Right atrium auricular region (tissue), 2 donors: ENCODE measurements around the gene B3GNT2. TPM values are rescaled to one million over a fixed set of nuclear protein-coding genes. Genes with fewer than 3 reads are reported as not detected.

ENCODE experiments used
- DNase-seq: peaks from one replicate; pipeline ENCODE4 v3.0.0-alpha.2; 2019; ENCODE audit warnings: low spot score
- H3K27ac ChIP-seq, 2 donors: fragments of 200-600 bp; sonication (generic); 1 replicate in 1 of 2; 2 replicates in 1 of 2; pipeline ENCODE4 v1.5.1; 2016 to 2019
- H3K27me3 ChIP-seq, 2 donors: fragments of 200-600 bp; sonication (generic); one replicate each; pipeline versions ENCODE4 v1.5.1 to v1.6.0; 2017 to 2019
- H3K36me3 ChIP-seq: fragments of 200-600 bp; sonication (generic); one replicate; pipeline ENCODE4 v1.5.1; 2016
- H3K4me1 ChIP-seq, 2 donors: fragments of 200-600 bp; sonication (generic); one replicate each; pipeline versions ENCODE4 v1.5.1 to v1.6.0; 2017 to 2019
- H3K4me3 ChIP-seq, 2 donors: fragments of 200-600 bp; sonication (generic); 1 replicate in 1 of 2; 2 replicates in 1 of 2; pipeline ENCODE4 v1.5.1; 2017 to 2019; ENCODE audit warnings: mild to moderate bottlenecking in 1 of 2, moderate library complexity in 1 of 2
- H3K9me3 ChIP-seq, 2 donors: fragments of 200-600 bp; sonication (generic); one replicate each; pipeline ENCODE4 v1.5.1; 2019
- CTCF ChIP-seq, 2 donors: fragments of 200-600 bp; sonication (generic); IDR thresholded peaks; one replicate each; pipeline ENCODE4 v1.5.1; 2019; ENCODE audit warnings: antibody characterized with exemption in 2 of 2
- total RNA-seq, 2 donors: library from RNA; depleted of rRNA; stranded (reverse); fragments of >200 nt; gene quantifications; one replicate each; pipeline ENCODE4 v1.1.0, GENCODE V29; 2016

The B3GNT2 gene
- total RNA-seq, 2 donors from 2014 or later: 17.7 to 31.1 TPM

GRCh38 chr2:62200291-62200841 lies 4.5 kb downstream of the B3GNT2 start:
- no peaks in the 10 kb centered on the region for H3K36me3 ChIP-seq
- no peak overlapping the region for H3K4me3 ChIP-seq
- H3K27me3 ChIP-seq: no peaks in the 10 kb centered on the region
- peaks cover 0 to 69% of the 10 kb centered on the region in 2 donors for H3K4me1 ChIP-seq
- DNase-seq: no peak
- no peak overlapping the region for H3K27ac ChIP-seq
- H3K9me3 ChIP-seq: no peaks in the 10 kb centered on the region
- TF ChIP-seq CTCF (IDR thresholded peaks at IDR 0.05): no peak

GRCh38 chr2:62200868-62201267 lies 5.0 kb downstream of the B3GNT2 start:
- H3K27me3 ChIP-seq: no peaks in the 10 kb centered on the region
- H3K27ac ChIP-seq: no peak overlapping the region
- no peaks in the 10 kb centered on the region for H3K36me3 ChIP-seq
- no peak for TF ChIP-seq CTCF (IDR thresholded peaks at IDR 0.05)
- H3K4me1 ChIP-seq: peaks cover 0 to 72% of the 10 kb centered on the region in 2 donors
- no peaks in the 10 kb centered on the region for H3K9me3 ChIP-seq
- DNase-seq: no peak
- no peak overlapping the region for H3K4me3 ChIP-seq

- Histone ChIP-seq H3K27ac (no peak overlapping the region), H3K4me1 (peaks cover 0 to 72% of the 10 kb centered on the region in 2 donors)
- no peak for DNase-seq
Observed at GRCh38 chr2:62201307-62201706, 5.4 kb downstream of the B3GNT2 start.

GRCh38 chr2:62202019-62202722 lies 6.3 kb downstream of the B3GNT2 start:
- H3K4me1 ChIP-seq: peaks cover 0 to 80% of the 10 kb centered on the region in 2 donors
- no peak for DNase-seq

More at GRCh38 chr2:62201307-62201706, 5.4 kb downstream of the B3GNT2 start:
- Histone ChIP-seq H3K4me3 (no peak overlapping the region), H3K27me3 (no peaks in the 10 kb centered on the region), H3K9me3 (no peaks in the 10 kb centered on the region), H3K36me3 (no peaks in the 10 kb centered on the region)
- TF ChIP-seq CTCF (IDR thresholded peaks at IDR 0.05): no peak

GRCh38 chr2:62202729-62203128 lies 6.8 kb downstream of the B3GNT2 start:
- no peaks in the 10 kb centered on the region for H3K27me3 ChIP-seq
- no peak overlapping the region for H3K4me3 ChIP-seq
- H3K27ac ChIP-seq: no peak overlapping the region
- no peak for DNase-seq
- peaks cover 0 to 85% of the 10 kb centered on the region in 2 donors for H3K4me1 ChIP-seq
- no peaks in the 10 kb centered on the region for H3K9me3 ChIP-seq
- no peaks in the 10 kb centered on the region for H3K36me3 ChIP-seq
- TF ChIP-seq CTCF (IDR thresholded peaks at IDR 0.05): no peak

More at GRCh38 chr2:62202019-62202722, 6.3 kb downstream of the B3GNT2 start:
- no peak overlapping the region for H3K27ac ChIP-seq
- H3K36me3 ChIP-seq: no peaks in the 10 kb centered on the region
- H3K4me3 ChIP-seq: no peak overlapping the region
- H3K27me3 ChIP-seq: no peaks in the 10 kb centered on the region
- H3K9me3 ChIP-seq: no peaks in the 10 kb centered on the region
- no peak for TF ChIP-seq CTCF (IDR thresholded peaks at IDR 0.05)
